H1 (cell line): Measurements from ENCODE around the gene IL17RA. TPM values are rescaled to one million over a fixed set of nuclear protein-coding genes. Genes with fewer than 3 reads are reported as not detected.

ENCODE experiments used
- CEBPB ChIP-seq: IDR thresholded peaks from 2 replicates; pipeline ENCODE4 v1.6.1; 2012; ENCODE audit warnings: low read depth, low read length
- CTCF ChIP-seq, 3 experiments: IDR thresholded peaks; 1 replicate in 2 of 3; 2 replicates in 1 of 3; pipeline versions ENCODE4 v1.5.1 to v1.6.1; 2011; ENCODE audit warnings: low read length in 3 of 3, mild to moderate bottlenecking in 3 of 3, inconsistent platforms in 2 of 3, low read depth in 1 of 3, moderate library complexity in 1 of 3; ENCODE audit not compliant: insufficient read depth in 1 of 3; ENCODE audit errors: control extremely low read depth in 1 of 3
- EP300 ChIP-seq, 2 experiments: IDR thresholded peaks; 1 replicate in 1 of 2; 2 replicates in 1 of 2; pipeline ENCODE4 v1.6.1; 2011 to 2012; ENCODE audit warnings: low read depth in 2 of 2, low read length in 2 of 2, mild to moderate bottlenecking in 2 of 2, borderline replicate concordance in 1 of 2, inconsistent platforms in 1 of 2, moderate library complexity in 1 of 2
- RAD21 ChIP-seq, 2 experiments: IDR thresholded peaks in 1 of 2; conservative IDR thresholded peaks in 1 of 2; 2 replicates each; pipeline ENCODE4 v1.6.1; 2011; ENCODE audit warnings: low read depth in 2 of 2, low read length in 2 of 2, improper control_type of control experiment in 1 of 2, inconsistent platforms in 1 of 2, mild to moderate bottlenecking in 1 of 2, moderate library complexity in 1 of 2
- SUZ12 ChIP-seq: fragments of 200-600 bp; sonication (generic); IDR thresholded peaks from 2 replicates; pipeline ENCODE4 v1.6.1; 2012; ENCODE audit warnings: mild to moderate bottlenecking, inconsistent platforms, low read length, moderate library complexity, mixed read lengths
- polyA plus RNA-seq, 7 experiments: library from polyadenylated mRNA; depleted of rRNA in 3 of 7; stranded (reverse) in 5 of 7; unstranded in 2 of 7; fragments of >200 nt in 5 of 7; fragments of 200-250 nt in 2 of 7; gene quantifications; 1 replicate in 5 of 7; 2 replicates in 1 of 7; 4 replicates in 1 of 7; pipeline versions ENCODE4 v1.2.1 to v1.2.3, GENCODE V29; 2011 to 2013; ENCODE audit warnings: missing spikeins in 2 of 7, mixed read lengths in 2 of 7
- total RNA-seq: library from RNA; stranded (reverse); fragmentation: NEBNext Ultra II Directional; extraction: Animal tissue kit (Norgen Biotek cat#: 25700); gene quantifications from 2 replicates; pipeline ENCODE4 v1.2.1, GENCODE V29; 2021

Gene IL17RA
- total and polyA plus RNA-seq, 2 of the 8 experiments (the other 6 are each of a cell fraction or from before 2014, with no cell fraction given), result 5.6 to 9.9 TPM

GRCh38 chr22:17056807-17057206 lies 28.0 kb upstream of the IL17RA start (continued):
- TF ChIP-seq EP300 (IDR thresholded peaks at IDR 0.05; ENCODE audit: borderline replicate concordance in 1 of 2, low read depth in 2 of 2, low read length in 2 of 2) (no peak), RAD21 (IDR thresholded peaks at IDR 0.05 in 1 of 2, conservative IDR thresholded peaks at IDR 0.05 in 1 of 2; ENCODE audit: low read depth in 2 of 2, low read length in 2 of 2) (no peak), CTCF (IDR thresholded peaks at IDR 0.05; ENCODE audit: control extremely low read depth in 1 of 3, insufficient read depth in 1 of 3, low read depth in 1 of 3, low read length in 3 of 3) (no peak), SUZ12 (no peak), CEBPB (no peak)
